Fibroblast of skin of back (primary cell): ENCODE data around the gene PLVAP.
"Not testable (repeated sequence)": the region's sequence is repeated elsewhere in the genome, so short reads cannot be mapped to it uniquely, and the experiment has no call there.

Experiments
- DNase-seq: peaks from one replicate; pipeline ENCODE4 v3.0.0-alpha.2; 2013

Gene PLVAP

GRCh38 chr19:17401628-17402027 lies 24.5 kb upstream of the PLVAP start:
- DNase-seq, result no peak

- DNase-seq, result no peak
Observed at GRCh38 chr19:17398902-17399527, 21.9 kb upstream of the PLVAP start.

- DNase-seq, result peak; percentile 59
Observed at GRCh38 chr19:17394891-17395415, 17.8 kb upstream of the PLVAP start.

- no peak for DNase-seq
Observed at GRCh38 chr19:17393914-17394313, 16.8 kb upstream of the PLVAP start, which contains the start of gene CCDC194. Gene CCDC194, minus strand, starts transcription at chr19:17394196. Its CDS starts 38 bp downstream, at chr19:17394158.

- peak; percentile 15 for DNase-seq
Observed at GRCh38 chr19:17393002-17393401, 15.9 kb upstream of the PLVAP start.

GRCh38 chr19:17391371-17392151 lies 14.4 kb upstream of the PLVAP start:
- DNase-seq, result no peak

GRCh38 chr19:17390665-17391370 lies 13.7 kb upstream of the PLVAP start:
- peak; percentile 90 for DNase-seq

- no peak for DNase-seq
Observed at GRCh38 chr19:17389957-17390664, 13.0 kb upstream of the PLVAP start.

GRCh38 chr19:17389288-17389687 lies 12.1 kb upstream of the PLVAP start:
- DNase-seq, result no peak

- DNase-seq, result peak; percentile 57
Observed at GRCh38 chr19:17385878-17386611, 8.9 kb upstream of the PLVAP start.

GRCh38 chr19:17380426-17381138 lies 3.4 kb upstream of the PLVAP start:
- no peak for DNase-seq

- DNase-seq, result no peak
Observed at GRCh38 chr19:17379221-17379631, 2.1 kb upstream of the PLVAP start.

- DNase-seq, result no peak
Observed at GRCh38 chr19:17378271-17378670, 1.1 kb upstream of the PLVAP start.

GRCh38 chr19:17370026-17370587 lies 7.0 kb downstream of the PLVAP start:
- no peak for DNase-seq

- no peak for DNase-seq
Observed at GRCh38 chr19:17365361-17365760, 11.8 kb downstream of the PLVAP start.

- DNase-seq, result not testable (repeated sequence)
Observed at GRCh38 chr19:17363852-17364605, 13.1 kb downstream of the PLVAP start.

- DNase-seq, result no peak
Observed at GRCh38 chr19:17359905-17360800, 17.0 kb downstream of the PLVAP start.

- DNase-seq, result peak; percentile 71
Observed at GRCh38 chr19:17358395-17358794, 18.7 kb downstream of the PLVAP start.

- no peak for DNase-seq
Observed at GRCh38 chr19:17357724-17358123, 19.4 kb downstream of the PLVAP start.
